Activated naive CD4-positive, alpha-beta T cell treated with anti-CD3 and anti-CD28 coated beads for 36 hours (primary cell): ENCODE measurements around the gene CCDC97. TPM values are rescaled to one million over a fixed set of nuclear protein-coding genes. Genes with fewer than 3 reads are reported as not detected.

Source experiments
- CTCF ChIA-PET: fragments of 350-600 bp; sonication (Branson Sonifier 250); formaldehyde crosslinking; loops from one replicate; lab custom pipeline; 2021; ENCODE audit warnings: antibody characterized with exemption; lab: Charles Lee
- DNase-seq: peaks from one replicate; pipeline ENCODE4 v3.0.0-alpha.2; 2020
- H3K27ac Mint-ChIP-seq: one replicate; pipeline ENCODE4 v1.8.0; 2021; ENCODE audit warnings: mild to moderate bottlenecking, mixed read lengths
- H3K27me3 Mint-ChIP-seq: one replicate; pipeline ENCODE4 v1.8.0; 2021; ENCODE audit warnings: low read depth, mixed read lengths
- H3K36me3 Mint-ChIP-seq: one replicate; pipeline ENCODE4 v1.8.0; 2021; ENCODE audit warnings: low read depth, mixed read lengths
- H3K4me1 Mint-ChIP-seq: one replicate; pipeline ENCODE4 v1.8.0; 2021; ENCODE audit warnings: low read depth, mixed read lengths
- H3K4me3 Mint-ChIP-seq: one replicate; pipeline ENCODE4 v1.8.0; 2021; ENCODE audit warnings: mild to moderate bottlenecking, moderate library complexity, mixed read lengths
- H3K9me3 Mint-ChIP-seq: one replicate; pipeline ENCODE4 v1.8.0; 2021; ENCODE audit warnings: mixed read lengths
- intact Hi-C: fragments of 100-400 bp; cut with micrococcal nuclease; formaldehyde crosslinking; loops from one replicate; pipeline ENCODE4 v1.15.1; 2023
- total RNA-seq, 2 experiments: library from RNA; stranded (reverse); gene quantifications; one replicate each; pipeline ENCODE4 v1.2.3, GENCODE V29; 2021

Gene CCDC97
- total RNA-seq: 10 to 100 TPM; 14.9 to 15.8 TPM

DNA sequence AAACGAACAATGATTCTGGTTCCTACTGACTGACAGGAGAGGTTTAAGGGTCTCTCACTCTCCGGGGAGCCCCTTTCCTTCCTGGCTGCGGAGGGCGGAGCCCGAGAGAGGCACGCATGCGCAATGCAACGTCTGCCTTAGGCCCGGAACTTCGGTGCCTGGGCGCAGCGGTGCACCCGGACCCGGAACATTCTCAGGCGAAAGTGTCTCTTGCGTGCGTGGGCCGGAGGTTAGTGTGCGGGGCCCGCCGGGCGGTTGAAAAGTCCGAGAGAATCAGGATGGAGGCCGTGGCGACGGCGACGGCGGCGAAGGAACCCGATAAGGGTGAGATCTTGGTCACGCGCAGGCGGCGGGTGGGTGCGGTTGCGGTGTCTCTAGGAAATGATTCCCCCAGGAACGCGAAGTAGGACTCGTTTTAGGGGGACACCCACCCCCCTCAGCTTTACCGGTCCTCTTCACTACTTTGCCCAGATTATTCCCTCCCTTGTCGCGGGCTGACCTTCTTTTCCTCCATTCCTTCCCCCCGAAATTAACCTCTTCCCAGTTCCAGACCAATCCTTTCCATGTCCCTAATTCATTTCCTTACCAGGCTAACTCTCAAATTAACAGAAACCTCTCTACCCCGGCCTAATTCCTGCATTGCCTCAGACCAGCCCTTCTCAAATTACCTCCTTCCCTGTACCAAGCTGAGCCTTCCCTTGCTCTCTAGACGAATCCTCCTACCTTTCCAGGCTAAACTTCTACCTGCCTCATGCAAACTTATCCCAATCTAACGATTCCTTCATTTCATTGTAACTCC is at the start of gene CCDC97:
Gene CCDC97, plus strand, starts transcription at position 140 of the 799 bp plus-strand sequence. Its CDS starts 139 bp downstream, at position 279.
- Mint-ChIP-seq H3K36me3 (peaks cover 31% of the 10 kb centered on the region), H3K27ac (peak within 1 kb of the TSS; percentile 96), H3K4me3 (peak within 1 kb of the TSS; percentile 95), H3K27me3 (no peaks in the 10 kb centered on the region), H3K9me3 (no peaks in the 10 kb centered on the region), H3K4me1 (peaks cover 70% of the 10 kb centered on the region)
- peak; percentile 90 for DNase-seq
- CTCF ChIA-PET: interaction anchor here (0.6 to 1.7 kb wide), 4 partner anchors 42 to 108 kb away, joined by 3 to 4 read pairs (median 3); no protein-coding TSS in a partner anchor
- intact Hi-C loops: loop anchor here (1.0 kb wide), 1 partner anchor 18 kb away; no protein-coding TSS in a partner anchor

GRCh38 chr19:41261474-41262190 is 48.3 kb upstream of the CCDC97 start:
- DNase-seq: no peak
- Mint-ChIP-seq H3K9me3 (no peaks in the 10 kb centered on the region), H3K4me1 (peaks cover 16% of the 10 kb centered on the region), H3K27ac (peak overlapping the region; percentile 99), H3K27me3 (no peaks in the 10 kb centered on the region), H3K36me3 (peaks cover 20% of the 10 kb centered on the region), H3K4me3 (peak overlapping the region; percentile 91)
- intact Hi-C loops: loop anchor here (1.0 to 5.0 kb wide), 9 partner anchors 57 to 647 kb away; partner anchors contain the start of genes ACTMAP, COQ8B, ITPKC and SNRPA
- CTCF ChIA-PET: interaction anchor here (0.6 to 10.0 kb wide), 6 partner anchors 9 to 287 kb away, joined by 3 to 118 read pairs (median 6); no protein-coding TSS in a partner anchor

DNA sequence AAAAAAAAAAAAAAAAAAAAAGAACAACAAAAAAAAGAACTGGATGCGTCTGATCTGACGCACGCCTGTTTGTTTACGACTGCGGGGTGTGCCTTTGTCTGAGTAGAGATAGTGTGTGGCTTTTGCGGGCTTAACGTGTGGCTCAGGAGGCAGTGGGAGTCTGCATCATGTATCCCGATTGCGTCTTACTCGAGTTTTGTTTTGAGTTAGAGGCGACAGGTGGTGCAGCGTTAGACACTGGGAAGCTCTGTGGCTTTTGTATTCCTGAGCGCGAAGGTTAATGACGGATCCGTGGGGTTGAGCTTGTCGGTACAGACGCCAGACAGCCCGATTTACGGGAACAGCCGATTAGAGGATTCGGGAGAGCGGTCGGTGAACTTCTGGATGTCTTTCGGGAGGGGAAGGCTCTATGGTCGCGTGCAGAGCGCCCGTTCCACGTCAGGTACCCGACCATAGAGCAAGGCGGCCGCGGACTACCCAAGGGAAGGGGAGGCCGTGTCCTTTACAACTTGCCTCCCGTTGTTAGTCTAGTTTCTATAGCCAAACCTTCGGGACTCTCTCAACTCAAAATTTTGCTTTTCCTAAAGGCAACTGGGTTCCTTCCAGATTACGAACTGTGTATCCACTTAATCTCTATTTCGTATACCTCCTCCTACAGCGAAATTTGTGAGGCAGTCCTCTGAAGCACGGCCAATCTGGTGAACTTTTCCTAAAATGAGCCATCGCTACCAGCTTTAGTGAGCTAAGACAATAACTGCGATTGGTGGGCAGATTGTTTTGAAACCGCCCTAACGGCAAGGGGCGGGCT is 46.7 kb upstream of the CCDC97 start:
- Mint-ChIP-seq H3K27me3 (no peaks in the 10 kb centered on the region), H3K4me3 (peak overlapping the region; percentile 91), H3K27ac (peak overlapping the region; percentile 99), H3K4me1 (peaks cover 28% of the 10 kb centered on the region), H3K36me3 (peaks cover 31% of the 10 kb centered on the region), H3K9me3 (no peaks in the 10 kb centered on the region)
- intact Hi-C loops: loop anchor here (1.0 to 5.0 kb wide), 14 partner anchors 38 to 648 kb away; partner anchors contain the start of genes ACTMAP, B9D2, BCKDHA and COQ8B
- CTCF ChIA-PET: interaction anchor here (0.6 to 10.0 kb wide), 13 partner anchors 8 to 444 kb away, joined by 3 to 118 read pairs (median 5); partner anchors contain the start of gene B9D2
- peak; percentile 96 for DNase-seq

DNA sequence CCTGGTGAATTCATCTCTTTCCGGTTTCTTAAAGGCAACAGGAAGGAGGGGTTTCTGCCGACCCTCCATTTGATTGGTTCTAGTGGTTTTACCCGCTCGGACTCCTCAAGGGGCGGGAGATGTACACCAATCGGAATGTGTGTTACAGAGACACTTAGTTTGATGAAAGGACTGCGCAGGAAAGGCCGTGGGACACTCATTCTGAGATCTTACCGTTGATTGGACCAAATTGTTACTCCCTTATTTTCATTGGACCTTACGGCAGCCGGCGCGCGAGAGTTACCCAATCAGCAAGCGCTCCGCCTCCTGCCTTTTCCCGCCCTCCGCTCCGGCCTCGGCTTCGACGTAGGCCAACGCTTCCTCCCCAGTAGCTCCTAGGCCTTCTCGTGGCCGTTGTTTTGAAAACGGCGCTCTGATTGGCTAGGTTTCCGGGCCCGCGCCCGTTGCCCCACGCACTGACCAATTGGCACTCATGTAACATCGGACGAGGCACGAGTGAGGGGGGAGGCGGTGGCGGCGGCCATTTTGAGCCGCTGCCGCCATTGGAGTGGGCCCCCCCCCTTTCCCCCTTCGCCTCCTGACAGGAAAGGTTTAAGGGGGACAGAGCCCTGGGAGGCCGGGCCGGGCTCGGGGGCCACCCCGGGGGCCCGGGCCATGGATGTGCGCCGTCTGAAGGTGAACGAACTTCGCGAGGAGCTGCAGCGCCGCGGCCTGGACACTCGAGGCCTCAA is 46.0 kb upstream of the CCDC97 start, which contains the start of gene HNRNPUL1:
Gene HNRNPUL1, plus strand, starts transcription at position 523 of the 731 bp plus-strand sequence. Its CDS starts 132 bp downstream, at position 655.
- intact Hi-C loops: loop anchor here (1.0 to 5.0 kb wide), 14 partner anchors 39 to 649 kb away; partner anchors contain the start of genes ACTMAP, B9D2, BCKDHA and COQ8B
- H3K27ac Mint-ChIP-seq: peak within 1 kb of the TSS; percentile 99
- H3K9me3 Mint-ChIP-seq: no peaks in the 10 kb centered on the region
- CTCF ChIA-PET: interaction anchor here (0.6 to 10.0 kb wide), 5 partner anchors 16 to 219 kb away, joined by 3 to 118 read pairs (median 6); no protein-coding TSS in a partner anchor
- DNase-seq: peak; percentile 99
- no peaks in the 10 kb centered on the region for H3K27me3 Mint-ChIP-seq
- peak within 1 kb of the TSS; percentile 91 for H3K4me3 Mint-ChIP-seq
- H3K4me1 Mint-ChIP-seq: peaks cover 28% of the 10 kb centered on the region
- H3K36me3 Mint-ChIP-seq: peaks cover 35% of the 10 kb centered on the region

- intact Hi-C loops: loop anchor here (5.0 kb wide), 1 partner anchor 268 kb away; no protein-coding TSS in a partner anchor
- Mint-ChIP-seq H3K9me3 (no peaks in the 10 kb centered on the region), H3K4me1 (peaks cover 28% of the 10 kb centered on the region), H3K4me3 (peak overlapping the region; percentile 91), H3K27me3 (no peaks in the 10 kb centered on the region), H3K27ac (peak overlapping the region; percentile 99), H3K36me3 (peaks cover 39% of the 10 kb centered on the region)
- peak; percentile 78 for DNase-seq
- CTCF ChIA-PET: interaction anchor here (1.3 to 10.0 kb wide), 3 partner anchors 43 to 138 kb away, joined by 6 to 118 read pairs (median 32); no protein-coding TSS in a partner anchor
These were observed 45.2 kb upstream of the CCDC97 start for GRCh38 chr19:41264581-41265394.

DNA sequence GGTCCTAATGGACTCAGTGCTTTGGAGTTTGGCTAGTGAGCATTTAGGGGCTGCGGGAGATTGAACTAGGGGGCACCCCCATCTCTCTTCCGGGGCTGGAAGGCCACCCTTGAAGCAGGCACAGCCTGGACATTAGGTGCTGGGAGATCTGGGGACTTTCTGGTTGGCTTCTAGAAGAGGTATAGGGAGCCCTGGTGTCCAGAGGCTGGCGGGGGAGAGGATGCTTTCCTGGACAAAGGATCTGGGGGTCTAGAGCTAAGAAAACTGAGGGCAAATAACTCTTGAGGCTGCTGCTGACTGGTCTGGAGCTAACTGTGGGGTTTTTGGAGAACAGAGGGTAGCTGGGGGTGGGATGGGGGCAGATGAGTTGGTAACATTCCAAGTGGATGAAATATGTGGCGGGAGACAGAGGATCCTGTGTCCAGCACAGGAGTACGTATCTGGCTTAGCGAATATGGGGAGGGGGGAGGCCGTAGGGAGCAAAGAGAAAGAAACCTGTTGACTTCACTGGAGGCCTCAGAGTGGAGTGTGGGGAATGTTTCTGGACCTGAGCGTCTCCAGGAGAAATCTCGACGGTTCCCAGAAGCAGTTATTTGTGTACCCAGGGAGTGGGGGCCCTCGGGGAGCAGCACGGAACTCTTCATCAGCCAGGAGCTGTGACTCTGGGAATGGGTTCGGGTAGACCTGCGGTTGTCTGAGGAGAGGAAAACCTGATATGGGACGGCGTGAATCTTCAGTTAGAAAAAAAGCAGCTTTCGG is 44.4 kb upstream of the CCDC97 start:
- H3K27me3 Mint-ChIP-seq: no peaks in the 10 kb centered on the region
- H3K9me3 Mint-ChIP-seq: no peaks in the 10 kb centered on the region
- peak; percentile 30 for DNase-seq
- peaks cover 39% of the 10 kb centered on the region for H3K36me3 Mint-ChIP-seq
- peak overlapping the region; percentile 99 for H3K27ac Mint-ChIP-seq
- peaks cover 28% of the 10 kb centered on the region for H3K4me1 Mint-ChIP-seq
- peak overlapping the region; percentile 91 for H3K4me3 Mint-ChIP-seq
- CTCF ChIA-PET: interaction anchor here (1.3 to 10.0 kb wide), 3 partner anchors 43 to 138 kb away, joined by 6 to 118 read pairs (median 32); no protein-coding TSS in a partner anchor
- intact Hi-C loops: no loop called here

GRCh38 chr19:41269055-41269454 is 40.9 kb upstream of the CCDC97 start:
- Mint-ChIP-seq H3K36me3 (peaks cover 67% of the 10 kb centered on the region), H3K27me3 (no peaks in the 10 kb centered on the region), H3K9me3 (no peaks in the 10 kb centered on the region), H3K4me1 (peaks cover 23% of the 10 kb centered on the region), H3K4me3 (no peak overlapping the region), H3K27ac (no peak overlapping the region)
- no peak for DNase-seq
- intact Hi-C loops: no loop called here
- CTCF ChIA-PET: no interaction called here

- CTCF ChIA-PET: no interaction called here
- intact Hi-C loops: no loop called here
These were observed 40.4 kb upstream of the CCDC97 start for GRCh38 chr19:41269571-41269970.

GRCh38 chr19:41273076-41273475 is 36.9 kb upstream of the CCDC97 start:
- peak overlapping the region; percentile 0 for H3K27ac Mint-ChIP-seq
- H3K36me3 Mint-ChIP-seq: peaks cover 59% of the 10 kb centered on the region
- intact Hi-C loops: no loop called here
- H3K4me3 Mint-ChIP-seq: no peak overlapping the region
- no peaks in the 10 kb centered on the region for H3K4me1 Mint-ChIP-seq
- H3K27me3 Mint-ChIP-seq: no peaks in the 10 kb centered on the region
- CTCF ChIA-PET: no interaction called here
- no peak for DNase-seq
- H3K9me3 Mint-ChIP-seq: no peaks in the 10 kb centered on the region

More at GRCh38 chr19:41269571-41269970, 40.4 kb upstream of the CCDC97 start:
- H3K9me3 Mint-ChIP-seq: no peaks in the 10 kb centered on the region
- H3K4me3 Mint-ChIP-seq: no peak overlapping the region
- H3K27me3 Mint-ChIP-seq: no peaks in the 10 kb centered on the region
- no peak overlapping the region for H3K27ac Mint-ChIP-seq
- peaks cover 68% of the 10 kb centered on the region for H3K36me3 Mint-ChIP-seq
- peaks cover 23% of the 10 kb centered on the region for H3K4me1 Mint-ChIP-seq
- no peak for DNase-seq
